Coronary artery (tissue), 2 donors: Measurements from ENCODE around the gene LONP2.
A peak's percentile ranks its signal among the peaks of the same experiment; 100 is the strongest.

ENCODE experiments used
- DNase-seq: peaks from one replicate; pipeline ENCODE4 v3.0.0-alpha.2; 2017; ENCODE audit warnings: low spot score
- H3K27ac ChIP-seq, 2 donors: fragments of 200-600 bp; sonication (generic); one replicate each; pipeline ENCODE4 v1.5.1; 2016 to 2019
- H3K4me3 ChIP-seq: fragments of 200-600 bp; sonication (generic); 2 replicates; pipeline ENCODE4 v1.5.1; 2016; ENCODE audit warnings: mild to moderate bottlenecking, moderate library complexity
- TF ChIP-seq, protein P1 (sequence below): fragments of 200-600 bp; sonication (generic); IDR thresholded peaks from one replicate; pipeline ENCODE4 v1.5.1; 2019; ENCODE audit warnings: antibody characterized with exemption

Gene LONP2

DNA sequence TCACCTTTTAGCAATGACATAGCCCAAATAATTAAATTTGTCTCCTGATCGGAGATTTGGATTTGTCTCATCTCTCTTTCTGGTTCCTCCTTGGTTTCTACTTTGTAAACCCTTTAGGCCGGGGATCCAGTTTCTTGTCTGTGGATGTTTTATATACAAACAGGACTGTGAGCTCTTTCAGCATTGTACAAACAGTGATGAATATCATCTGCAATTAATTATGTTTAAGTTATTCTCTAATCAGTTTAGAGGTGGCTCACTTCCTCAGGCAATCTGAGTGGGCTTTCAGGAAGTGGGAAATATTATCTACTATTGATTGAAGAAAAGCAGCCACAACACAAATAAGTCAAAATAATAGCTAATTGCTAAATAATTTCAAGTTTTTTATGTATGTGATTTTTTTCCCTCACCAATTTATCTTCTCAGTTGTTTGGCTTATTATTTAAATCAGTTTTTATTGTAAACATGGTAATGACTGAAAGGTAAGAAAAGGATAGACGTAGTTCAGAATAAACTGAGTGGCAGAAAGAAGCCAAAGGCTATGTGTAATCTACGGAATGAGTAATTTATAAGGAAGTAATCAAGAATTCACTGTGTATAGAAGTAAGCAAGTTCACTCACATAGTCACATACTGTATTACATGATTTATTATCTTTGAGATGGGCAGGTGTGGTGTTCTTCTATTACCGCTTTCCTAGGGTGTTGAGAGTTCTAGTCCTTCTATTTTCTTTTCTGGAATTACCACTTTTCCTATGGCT lies 6.6 kb downstream of the LONP2 start:
- TF ChIP-seq, protein P1, sequence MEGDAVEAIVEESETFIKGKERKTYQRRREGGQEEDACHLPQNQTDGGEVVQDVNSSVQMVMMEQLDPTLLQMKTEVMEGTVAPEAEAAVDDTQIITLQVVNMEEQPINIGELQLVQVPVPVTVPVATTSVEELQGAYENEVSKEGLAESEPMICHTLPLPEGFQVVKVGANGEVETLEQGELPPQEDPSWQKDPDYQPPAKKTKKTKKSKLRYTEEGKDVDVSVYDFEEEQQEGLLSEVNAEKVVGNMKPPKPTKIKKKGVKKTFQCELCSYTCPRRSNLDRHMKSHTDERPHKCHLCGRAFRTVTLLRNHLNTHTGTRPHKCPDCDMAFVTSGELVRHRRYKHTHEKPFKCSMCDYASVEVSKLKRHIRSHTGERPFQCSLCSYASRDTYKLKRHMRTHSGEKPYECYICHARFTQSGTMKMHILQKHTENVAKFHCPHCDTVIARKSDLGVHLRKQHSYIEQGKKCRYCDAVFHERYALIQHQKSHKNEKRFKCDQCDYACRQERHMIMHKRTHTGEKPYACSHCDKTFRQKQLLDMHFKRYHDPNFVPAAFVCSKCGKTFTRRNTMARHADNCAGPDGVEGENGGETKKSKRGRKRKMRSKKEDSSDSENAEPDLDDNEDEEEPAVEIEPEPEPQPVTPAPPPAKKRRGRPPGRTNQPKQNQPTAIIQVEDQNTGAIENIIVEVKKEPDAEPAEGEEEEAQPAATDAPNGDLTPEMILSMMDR: no peak
- Histone ChIP-seq H3K27ac (no peak overlapping the region), H3K4me3 (no peak overlapping the region)
- DNase-seq: no peak

DNA sequence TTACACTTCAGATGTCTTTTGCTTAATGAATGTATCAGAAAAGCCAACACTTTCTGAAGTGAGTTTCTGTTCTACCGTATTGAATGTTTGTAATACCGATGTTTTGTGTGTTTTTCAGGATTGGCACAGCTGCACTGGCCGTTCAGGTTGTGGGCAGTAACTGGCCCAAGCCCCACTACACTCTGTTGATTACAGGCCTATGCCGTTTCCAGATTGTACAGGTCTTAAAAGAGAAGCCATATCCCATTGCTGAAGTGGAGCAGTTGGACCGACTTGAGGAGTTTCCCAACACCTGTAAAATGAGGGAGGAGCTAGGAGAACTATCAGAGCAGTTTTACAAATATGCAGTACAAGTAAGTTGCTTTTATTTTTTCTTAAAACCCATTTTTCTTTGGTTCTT lies 7.9 kb downstream of the LONP2 start:
- no peak for DNase-seq
- H3K4me3 ChIP-seq: no peak overlapping the region
- H3K27ac ChIP-seq: no peak overlapping the region
- TF ChIP-seq, protein P1: no peak

DNA sequence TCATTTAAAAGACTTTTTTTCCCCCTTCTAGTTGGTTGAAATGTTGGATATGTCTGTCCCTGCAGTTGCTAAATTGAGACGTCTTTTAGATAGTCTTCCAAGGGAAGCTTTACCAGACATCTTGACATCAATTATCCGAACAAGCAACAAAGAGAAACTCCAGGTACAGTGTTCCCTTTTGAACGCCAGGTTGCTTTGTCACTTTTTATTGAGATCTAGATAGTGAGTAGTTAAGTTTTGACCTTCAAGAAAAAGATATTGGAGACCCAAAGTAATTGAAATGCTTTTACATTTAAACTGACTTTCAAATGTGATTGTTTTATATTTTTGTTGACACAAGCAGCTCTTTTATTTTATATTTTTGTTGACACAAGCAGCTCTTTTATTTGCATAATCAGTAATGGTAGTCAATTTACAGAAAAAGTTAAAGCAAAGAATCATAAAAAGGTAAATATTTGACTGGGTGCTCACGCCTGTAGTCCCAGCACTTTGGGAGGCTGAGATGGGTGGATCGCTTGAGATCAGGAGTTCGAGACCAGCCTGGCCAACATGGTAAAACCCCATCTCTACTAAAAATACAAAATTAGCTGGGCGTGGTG lies 12.6 kb downstream of the LONP2 start:
- Histone ChIP-seq H3K4me3 (no peak overlapping the region), H3K27ac (no peak overlapping the region)
- DNase-seq: no peak
- TF ChIP-seq, protein P1: no peak

DNA sequence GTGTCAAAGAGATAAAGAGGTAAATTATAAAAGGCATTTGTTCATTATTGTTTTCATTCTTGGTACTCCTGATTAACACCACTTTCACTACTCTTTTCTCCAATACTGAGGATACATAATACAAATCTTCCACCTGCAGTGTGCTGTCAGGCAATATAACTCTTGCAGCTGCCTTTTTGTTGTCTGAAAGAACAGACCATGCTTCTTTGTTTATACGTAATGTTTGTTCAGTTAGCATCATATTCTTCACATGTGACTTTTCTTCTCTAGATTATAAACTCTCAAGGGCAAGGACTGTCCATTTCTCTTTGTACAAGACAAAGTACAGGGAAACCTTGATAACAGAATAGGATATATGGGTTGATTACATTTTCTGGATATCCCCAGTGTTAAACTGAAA lies 17.5 kb downstream of the LONP2 start:
- H3K4me3 ChIP-seq: no peak overlapping the region
- no peak overlapping the region for H3K27ac ChIP-seq
- TF ChIP-seq, protein P1: no peak
- DNase-seq: no peak

DNA sequence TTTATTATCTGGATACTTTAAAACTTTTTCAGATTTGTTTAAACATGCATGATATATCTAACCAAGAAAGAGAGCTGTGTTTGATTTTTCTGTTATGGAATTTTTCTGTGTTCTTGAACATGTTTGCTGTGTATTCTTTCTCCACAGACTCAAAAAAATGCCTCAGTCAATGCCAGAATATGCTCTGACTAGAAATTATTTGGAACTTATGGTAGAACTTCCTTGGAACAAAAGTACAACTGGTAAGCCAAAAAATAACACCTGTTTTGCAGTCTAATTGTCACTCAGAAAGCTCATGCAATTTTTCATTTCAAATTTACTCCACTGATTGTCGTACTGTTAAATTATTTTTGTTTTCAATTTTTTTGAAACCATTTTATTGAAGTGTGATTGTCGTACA lies 18.5 kb downstream of the LONP2 start:
- no peak overlapping the region for H3K4me3 ChIP-seq
- no peak for DNase-seq
- no peak overlapping the region for H3K27ac ChIP-seq
- TF ChIP-seq, protein P1: no peak

DNA sequence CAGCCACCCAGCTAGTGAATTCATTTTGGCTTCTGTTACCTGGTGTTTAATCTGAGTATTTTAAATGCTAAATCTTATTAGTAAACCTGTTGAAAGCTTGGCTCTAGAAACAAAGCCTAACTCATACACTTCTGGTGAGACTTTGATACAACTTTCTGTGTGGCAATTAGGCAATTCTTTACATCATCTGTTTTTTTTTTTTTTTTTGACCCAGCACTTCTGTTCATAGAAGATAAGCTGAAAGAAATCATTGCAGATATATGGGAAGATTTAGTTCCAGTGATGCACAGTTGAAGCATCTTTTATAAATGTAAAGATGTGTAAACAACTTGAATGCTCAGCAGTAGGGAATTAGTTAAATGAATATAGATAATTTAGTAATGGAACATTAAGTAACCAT lies 24.9 kb downstream of the LONP2 start:
- DNase-seq: no peak
- H3K27ac ChIP-seq: no peak overlapping the region
- TF ChIP-seq, protein P1: no peak
- H3K4me3 ChIP-seq: no peak overlapping the region

DNA sequence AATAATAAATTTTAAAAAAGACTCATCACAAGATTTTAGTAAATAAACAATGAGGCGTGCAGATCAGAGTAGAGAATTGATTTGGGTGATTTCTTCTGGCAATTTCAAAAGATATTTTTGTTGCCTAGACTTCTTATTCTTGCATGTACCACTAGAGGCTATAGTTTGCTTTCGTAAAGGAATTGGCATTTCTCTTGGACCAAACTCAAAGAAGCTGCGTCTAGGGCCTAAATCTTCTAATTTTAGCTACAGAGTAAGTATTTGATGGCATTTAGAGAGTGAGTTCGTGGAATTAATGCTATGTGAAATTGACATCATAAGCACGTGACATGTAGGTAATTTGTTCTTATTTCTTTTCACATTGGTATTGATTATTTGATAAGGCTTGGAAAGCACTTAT lies 27.6 kb downstream of the LONP2 start:
- Histone ChIP-seq H3K4me3 (no peak overlapping the region), H3K27ac (peak overlapping the region; percentile 73 to 85)
- no peak for DNase-seq
- TF ChIP-seq, protein P1: no peak
